Measurements from ENCODE around the gene RBBP8NL.

Gene RBBP8NL, protein sequence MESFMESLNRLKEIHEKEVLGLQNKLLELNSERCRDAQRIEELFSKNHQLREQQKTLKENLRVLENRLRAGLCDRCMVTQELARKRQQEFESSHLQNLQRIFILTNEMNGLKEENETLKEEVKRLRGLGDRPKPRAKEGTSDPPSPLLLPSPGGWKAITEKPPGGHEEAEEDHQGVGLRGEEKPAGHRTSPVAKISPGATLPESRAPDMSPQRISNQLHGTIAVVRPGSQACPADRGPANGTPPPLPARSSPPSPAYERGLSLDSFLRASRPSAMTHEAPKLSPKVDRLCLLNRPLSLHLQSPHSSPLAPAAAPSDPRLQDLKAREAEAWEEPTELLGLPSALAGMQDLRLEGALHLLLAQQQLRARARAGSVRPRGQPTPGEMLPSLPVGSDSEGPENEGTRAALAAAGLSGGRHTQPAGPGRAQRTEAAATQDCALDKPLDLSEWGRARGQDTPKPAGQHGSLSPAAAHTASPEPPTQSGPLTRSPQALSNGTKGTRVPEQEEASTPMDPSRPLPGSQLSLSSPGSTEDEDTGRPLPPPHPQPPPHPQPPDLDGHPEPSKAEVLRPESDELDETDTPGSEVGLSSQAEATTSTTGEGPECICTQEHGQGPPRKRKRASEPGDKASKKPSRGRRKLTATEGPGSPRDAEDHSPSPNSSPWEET

DNA sequence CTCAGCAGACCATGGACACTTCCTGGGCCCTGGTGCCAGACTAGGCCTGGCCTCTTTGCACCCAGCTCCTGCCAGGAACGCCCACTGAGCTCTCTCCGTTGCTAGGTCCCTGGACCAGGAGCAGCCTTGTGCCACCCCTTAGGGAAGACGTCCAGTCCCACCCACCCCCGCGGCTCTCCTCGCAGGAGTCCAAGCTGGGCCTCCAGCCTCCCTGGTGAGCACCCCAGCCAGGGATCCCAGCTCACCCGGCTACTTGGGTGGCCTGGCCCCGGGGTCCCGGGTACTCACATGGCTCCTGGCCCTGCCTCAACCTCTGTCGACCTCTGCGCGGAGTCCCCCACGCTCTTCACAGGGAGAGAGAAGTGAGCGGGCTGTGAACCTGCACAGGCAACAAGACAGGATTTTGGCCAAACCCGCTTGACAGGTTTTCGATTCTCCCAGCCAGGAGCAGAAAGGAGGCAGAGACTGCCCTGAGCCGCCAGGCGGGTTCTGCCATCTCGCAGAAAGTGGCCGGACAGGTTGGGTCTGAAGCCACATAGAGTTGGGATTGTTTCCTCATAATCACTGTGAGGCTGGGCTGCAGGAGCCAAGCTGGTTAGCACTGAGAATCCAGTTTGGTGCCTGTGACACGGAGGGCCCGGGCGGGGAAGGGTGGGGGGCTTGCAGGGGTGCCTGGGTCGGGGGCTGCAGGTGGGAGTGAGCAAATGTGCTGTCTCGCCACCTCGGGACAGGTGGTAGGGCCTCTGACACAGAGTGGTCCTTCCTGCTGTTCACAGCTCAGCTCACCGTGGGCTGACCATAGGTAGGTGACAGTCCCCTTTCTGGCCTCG lies at the start of gene RBBP8NL:
Gene RBBP8NL (minus strand): TSS at position 368 of the 830 bp plus-strand sequence. CDS start 7,892 bp downstream, outside the sequence.
- DNase-seq: no peak

DNA sequence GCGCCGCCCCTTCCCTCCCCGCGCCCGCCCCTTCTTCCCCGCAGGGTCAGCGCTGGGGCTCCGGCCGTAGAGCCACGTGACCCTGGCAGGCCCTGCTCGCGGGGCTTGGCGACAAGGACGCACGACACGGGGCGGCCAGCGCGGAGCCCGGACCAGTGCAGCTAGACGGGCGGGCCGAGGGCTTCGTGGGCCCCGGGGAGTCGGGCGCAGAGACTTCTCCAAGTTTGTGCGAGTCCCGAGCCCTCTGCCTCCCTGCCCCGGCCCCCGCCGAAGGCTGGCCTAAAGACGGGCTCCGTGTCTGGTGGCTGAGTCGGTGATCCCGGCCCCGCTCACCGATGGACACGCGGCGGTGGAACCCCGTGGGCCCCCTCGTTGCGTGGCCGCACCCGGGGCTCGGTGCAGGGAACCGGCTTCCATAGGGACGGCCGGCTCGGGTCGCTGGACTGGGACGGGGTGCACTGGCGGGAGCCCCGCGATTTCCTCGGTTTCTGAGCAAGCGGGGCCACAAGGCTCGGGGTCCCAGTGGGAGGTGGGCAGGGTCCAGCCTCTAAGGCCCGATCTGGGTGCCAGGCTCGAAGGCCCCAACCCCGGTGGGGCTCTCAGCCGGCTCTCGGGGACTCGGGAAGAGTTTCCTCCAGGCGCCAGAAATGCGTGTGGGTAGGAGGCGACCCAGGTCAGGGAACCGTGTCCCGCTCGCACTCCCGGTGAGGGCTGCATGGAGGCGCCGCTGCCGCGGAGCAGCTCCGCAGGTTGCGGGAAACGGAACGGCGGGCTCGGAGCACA lies 48.9 kb upstream of the RBBP8NL start:
- no peak for DNase-seq

DNA sequence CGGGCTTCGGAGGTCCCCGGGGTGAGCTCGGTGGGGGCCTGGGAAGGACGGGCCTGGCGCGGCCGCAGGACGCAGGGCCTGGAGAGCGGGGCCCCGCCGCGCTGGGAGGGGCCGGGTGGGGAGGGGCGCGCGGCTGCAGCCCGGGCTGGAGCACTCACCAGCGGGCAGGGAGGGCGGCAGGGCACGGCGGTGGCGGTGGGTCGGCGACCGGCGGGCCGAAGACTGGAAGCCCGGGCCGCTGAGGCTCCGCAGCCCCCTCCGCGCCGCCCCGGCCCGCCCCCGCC lies 48.4 kb upstream of the RBBP8NL start, which contains the start of gene GATA5:
Gene GATA5 (minus strand): TSS at position 224 of the 284 bp plus-strand sequence. CDS start 474 bp downstream, outside the sequence.
- DNase-seq: no peak

DNA sequence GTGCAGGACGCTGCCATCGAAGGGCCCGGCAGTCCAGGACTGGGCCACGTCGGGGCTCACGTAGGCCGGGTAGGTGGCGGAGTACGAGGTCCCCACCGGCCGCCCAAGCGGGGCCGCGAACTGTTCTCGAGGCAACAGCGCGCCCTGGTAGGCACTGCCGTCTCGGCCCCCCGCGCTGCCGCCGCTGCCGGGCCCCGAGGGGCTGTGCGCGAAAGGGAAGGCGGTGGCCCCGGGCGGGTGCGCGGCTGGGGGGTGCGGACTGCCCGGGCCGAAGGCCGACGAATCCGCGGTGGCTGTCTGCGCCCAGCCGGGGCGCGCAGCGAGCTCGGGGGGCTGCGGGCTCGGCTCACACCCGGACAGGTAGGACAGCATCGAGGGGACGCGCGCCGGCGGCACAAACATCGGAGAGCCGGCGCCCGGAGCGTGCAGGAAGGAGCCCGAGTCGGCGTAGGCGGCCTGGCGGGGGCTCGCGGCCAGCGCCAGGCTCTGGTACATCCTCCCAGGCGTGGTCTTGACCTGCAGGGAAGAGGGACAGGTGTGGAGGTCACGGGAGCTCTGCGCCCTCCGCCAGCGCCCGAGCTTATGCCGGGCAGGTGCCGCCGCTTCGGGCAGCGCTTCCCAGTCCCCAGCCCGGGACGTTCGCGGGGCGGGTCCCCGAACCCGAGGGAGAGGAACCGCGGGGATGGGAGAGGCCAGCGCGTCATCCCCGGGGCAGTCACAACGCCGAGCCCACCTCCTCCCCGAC lies 47.9 kb upstream of the RBBP8NL start:
- no peak for DNase-seq

GRCh38 chr20:62474604-62475026 lies 47.3 kb upstream of the RBBP8NL start:
- no peak for DNase-seq

DNA sequence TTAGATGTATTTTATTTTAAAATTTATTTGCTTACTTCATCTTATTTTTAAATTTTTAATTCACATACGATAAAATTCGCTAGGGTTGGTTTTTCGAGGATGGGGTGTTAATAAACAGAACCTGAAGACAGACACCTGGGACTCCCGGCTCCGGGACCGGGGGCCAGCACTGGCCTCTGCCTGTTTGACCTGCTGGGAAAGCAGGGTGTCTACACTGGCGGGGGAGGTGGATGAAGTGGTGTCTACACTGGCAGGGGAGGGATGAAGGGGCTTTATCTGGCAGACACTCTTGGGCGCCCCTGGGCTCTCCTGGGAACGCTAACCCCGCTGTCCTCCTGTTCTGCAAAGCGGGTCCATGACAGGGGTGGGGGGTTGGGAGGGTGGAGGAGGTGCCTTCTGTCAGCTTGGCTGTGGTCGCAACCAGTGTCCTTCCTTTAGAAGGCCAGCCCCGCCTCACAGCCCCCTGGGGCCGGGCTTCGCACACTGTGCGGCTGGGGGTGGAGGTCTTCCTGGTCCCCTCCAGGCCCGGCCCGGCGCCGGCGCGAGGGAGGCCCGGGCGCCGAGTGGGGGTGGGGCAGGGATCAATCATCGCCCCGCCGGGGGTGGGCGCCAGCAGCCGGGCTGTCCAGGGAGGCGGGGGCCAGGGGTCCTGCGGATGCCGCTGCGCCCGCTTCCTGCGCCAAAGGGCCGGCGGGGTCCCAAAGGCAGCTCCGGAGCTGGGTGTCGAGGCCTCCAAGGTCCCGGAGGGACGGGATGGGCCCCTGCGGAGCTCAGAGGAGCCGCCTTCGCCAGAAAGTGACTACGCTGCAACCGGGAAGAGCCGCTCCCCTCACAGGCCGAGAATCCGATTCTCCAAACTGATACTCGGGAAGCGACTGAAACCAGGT lies 46.6 kb upstream of the RBBP8NL start:
- DNase-seq: no peak

DNA sequence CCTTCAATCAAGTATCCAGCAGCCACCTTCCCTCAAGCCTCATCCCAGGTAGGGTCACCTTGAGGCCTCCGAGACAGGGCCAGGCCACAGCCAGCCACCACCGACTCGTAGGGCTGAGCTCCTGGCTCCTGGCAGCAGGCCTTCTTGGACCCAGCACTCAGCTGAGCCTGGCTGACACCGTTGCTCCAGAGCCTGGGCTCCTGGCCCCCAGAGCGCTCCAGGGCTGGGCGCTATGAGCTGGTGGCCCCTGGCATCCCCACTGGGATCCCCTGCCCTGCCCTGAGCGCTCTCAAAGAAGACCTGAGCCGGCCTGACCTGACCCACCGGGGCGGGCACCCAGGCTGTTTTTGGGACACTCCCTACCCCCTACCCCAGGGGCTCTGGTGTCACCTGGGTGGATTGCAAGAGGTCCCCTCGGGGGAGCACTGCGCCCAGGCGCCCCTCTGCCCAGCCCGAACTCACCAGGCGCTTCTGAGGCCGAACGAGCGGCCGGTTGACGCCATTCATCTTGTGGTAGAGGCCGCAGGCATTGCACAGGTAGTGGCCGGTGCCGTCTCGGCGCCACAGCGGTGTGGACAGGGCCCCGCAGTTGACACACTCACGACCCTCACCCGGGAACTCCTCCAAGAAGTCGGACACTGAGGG lies 45.7 kb upstream of the RBBP8NL start:
- no peak for DNase-seq

DNA sequence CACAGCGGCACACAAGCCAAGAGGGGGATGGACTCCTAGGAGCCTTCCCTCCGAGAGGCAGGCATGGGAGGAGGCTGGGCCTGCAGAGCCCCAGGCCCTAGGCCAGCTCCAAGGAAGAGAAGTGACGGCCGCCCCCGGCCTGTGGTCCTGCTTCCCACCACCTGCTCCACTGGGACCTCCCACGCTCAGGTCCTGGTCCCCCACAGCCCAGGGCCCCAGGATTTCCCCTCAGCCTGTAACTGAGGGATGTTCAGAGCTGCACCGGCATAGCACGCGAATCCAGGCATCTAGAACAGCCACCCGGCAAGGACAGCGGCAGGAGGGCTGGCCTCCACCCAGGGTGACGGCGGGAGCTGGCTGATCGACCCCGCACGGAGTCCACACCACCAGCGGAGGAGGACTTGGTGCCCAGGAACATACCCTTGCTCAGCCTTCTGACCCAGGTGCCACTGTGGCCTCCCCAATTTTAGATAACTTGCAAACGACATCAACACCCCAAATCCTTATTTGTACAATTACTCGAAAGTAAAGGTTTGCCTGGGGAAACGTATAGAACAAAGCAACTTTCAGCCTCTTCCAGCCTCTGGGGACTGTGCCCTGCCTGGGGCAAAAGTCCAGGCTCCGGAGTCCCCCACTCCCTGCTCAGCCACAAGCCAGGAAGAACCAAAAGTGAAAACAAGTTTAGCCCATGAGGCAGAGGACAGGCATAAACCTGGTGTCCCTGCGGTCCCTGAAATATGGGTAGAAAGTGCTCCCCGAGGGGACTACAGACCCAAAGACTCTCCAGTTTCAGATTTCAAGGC lies 45.0 kb upstream of the RBBP8NL start:
- DNase-seq: no peak

- DNase-seq: no peak
Measured at GRCh38 chr20:62470459-62470858, 43.1 kb upstream of the RBBP8NL start.

DNA sequence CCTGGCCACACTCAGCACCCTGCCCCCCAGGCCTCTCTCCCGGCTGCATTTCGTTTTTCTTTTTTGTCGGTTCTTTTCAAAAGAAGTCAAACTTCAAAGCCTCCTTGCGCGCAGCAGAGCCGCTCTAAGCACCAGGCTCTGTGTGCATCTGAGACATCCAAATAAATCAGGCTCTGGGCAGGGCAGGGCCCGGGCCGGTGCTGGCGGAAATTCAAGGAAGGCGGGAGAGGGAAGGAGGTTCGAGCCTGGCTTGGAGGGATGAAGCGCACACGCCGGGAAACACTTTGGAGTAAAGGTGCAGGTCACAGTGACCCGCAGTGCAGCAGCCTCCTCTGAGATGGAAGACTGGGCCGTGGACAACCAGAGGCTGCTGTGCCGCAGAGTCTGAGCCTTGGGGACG lies 42.7 kb upstream of the RBBP8NL start:
- no peak for DNase-seq

DNA sequence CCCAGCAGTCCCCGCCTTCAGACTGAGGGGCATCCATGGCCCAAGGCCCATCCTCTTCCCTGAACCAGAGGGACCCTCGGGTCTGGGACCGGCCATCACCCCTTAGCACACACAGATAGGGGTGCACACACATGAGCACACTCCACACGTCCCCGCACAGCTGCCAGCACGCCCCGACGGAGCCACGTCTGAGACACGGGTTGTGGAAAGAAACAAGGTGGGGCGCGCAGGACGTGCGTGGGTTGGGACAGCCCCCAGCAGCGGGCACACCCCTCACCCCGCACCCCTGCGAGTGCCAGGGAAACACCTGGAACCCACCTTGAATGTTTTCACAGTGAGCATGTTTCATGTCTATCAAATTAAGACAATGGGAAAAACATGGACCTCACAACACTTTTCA lies 42.0 kb upstream of the RBBP8NL start:
- no peak for DNase-seq

GRCh38 chr20:62466806-62467537 lies 39.6 kb upstream of the RBBP8NL start:
- no peak for DNase-seq

- DNase-seq: no peak
Measured at GRCh38 chr20:62466072-62466760, 38.9 kb upstream of the RBBP8NL start.

DNA sequence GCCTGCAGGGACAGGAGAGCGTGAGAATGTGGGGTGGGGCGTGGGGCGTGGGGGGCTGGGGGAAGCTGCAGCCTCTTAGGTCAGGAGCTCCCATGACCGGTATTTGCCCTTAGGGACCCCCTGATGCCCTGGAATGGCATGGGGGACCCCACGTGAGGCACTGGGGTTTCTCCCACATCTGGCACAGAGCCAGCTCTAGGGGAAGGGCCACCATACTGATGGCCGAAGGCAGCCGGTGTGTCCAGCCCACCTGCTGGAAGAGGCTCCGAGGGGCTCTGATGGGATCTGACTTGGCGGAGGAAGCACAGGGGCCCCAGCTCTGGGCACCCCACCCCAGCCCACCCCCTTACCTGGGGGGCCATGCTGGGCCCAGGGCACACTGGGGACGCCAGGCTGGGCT lies 37.7 kb upstream of the RBBP8NL start:
- no peak for DNase-seq

- no peak for DNase-seq
Measured at GRCh38 chr20:62464425-62464770, 37.1 kb upstream of the RBBP8NL start.

GRCh38 chr20:62463651-62464424 lies 36.5 kb upstream of the RBBP8NL start:
- DNase-seq: no peak

GRCh38 chr20:62462976-62463592 lies 35.7 kb upstream of the RBBP8NL start:
- no peak for DNase-seq

Data from CD4-positive, alpha-beta T cell treated with Interleukin-6 for 4 hours (primary cell).